ENCODE data around the gene EIF5A2. TPM values are rescaled to one million over a fixed set of nuclear protein-coding genes. Genes with fewer than 3 reads are reported as not detected.

EIF5A2 gene
- total and polyA plus RNA-seq, 10 of the 15 experiments (the other 5 are each of a cell fraction or from before 2014, with no cell fraction given): 0.76 to 3.0 (median 2.2) TPM

GRCh38 chr3:170956647-170957046 lies 48.2 kb upstream of the EIF5A2 start (continued):
- TF ChIP-seq NR2C2 (IDR thresholded peaks at IDR 0.05; ENCODE audit: borderline replicate concordance, control insufficient read depth, insufficient read length, low read depth): no peak
- TF ChIP-seq TCF12 (IDR thresholded peaks at IDR 0.05; ENCODE audit: low read depth, low read length): no peak

- intact Hi-C loops (cut with micrococcal nuclease; ENCODE audit: unreplicated experiment) (no loop called here), in situ Hi-C loops (cut with MboI) (no loop called here)
- ChIA-PET CTCF (no interaction called here), SMC1A (ENCODE audit: uncharacterized antibody, unreplicated experiment) (no interaction called here), RAD21 (ENCODE audit: unreplicated experiment) (no interaction called here), POLR2A (no interaction called here)
- no peaks in the 10 kb centered on the region for H3K4me1 ChIP-seq (ENCODE audit: control insufficient read depth, insufficient read depth, low read length)
- no TSS peak for BruUV-seq (replicated peaks)
- 50% methylated on average over 10 of the region's 12 CpGs for WGBS (ENCODE audit: insufficient coverage, insufficient replicate concordance, low lambda C conversion rate, missing lambda C conversion rate)
- DNase-seq (ENCODE audit: low read depth, low spot score) (no peak), ATAC-seq (no peak), FAIRE-seq (no peak)
- H3K9ac ChIP-seq (ENCODE audit: control insufficient read depth, insufficient read depth, low read length): no peak overlapping the region
- no peaks in the 10 kb centered on the region for H3K27me3 ChIP-seq (replicated peaks in 1 of 2; ENCODE audit: control insufficient read depth in 2 of 2, insufficient read depth in 2 of 2, low read length in 1 of 2)
- no peaks in the 10 kb centered on the region for H3K79me2 ChIP-seq (ENCODE audit: control insufficient read depth, insufficient read depth, low read length)
- no peak overlapping the region for H3K27ac ChIP-seq (ENCODE audit: control insufficient read depth, insufficient read depth)
- no peaks in the 10 kb centered on the region for H4K20me1 ChIP-seq (ENCODE audit: control insufficient read depth, insufficient read depth)
- TF ChIP-seq REST (IDR thresholded peaks at IDR 0.05; ENCODE audit: low read depth, low read length) (no peak), MEF2A (IDR thresholded peaks at IDR 0.05; ENCODE audit: insufficient read depth, low read depth, low read length) (no peak), BMI1 (IDR thresholded peaks at IDR 0.05; ENCODE audit: borderline replicate concordance) (no peak), STAT1 (conservative IDR thresholded peaks at IDR 0.05) (no peak), EP300 (IDR thresholded peaks at IDR 0.05; ENCODE audit: borderline replicate concordance in 1 of 2, control insufficient read depth in 1 of 2, low read depth in 2 of 2, low read length in 2 of 2) (no peak), IRF5 (IDR thresholded peaks at IDR 0.05; ENCODE audit: borderline replicate concordance) (no peak), HDGF (IDR thresholded peaks at IDR 0.05) (no peak), PAX5 (IDR thresholded peaks at IDR 0.05; ENCODE audit: borderline replicate concordance, low read depth, low read length) (no peak), TARDBP (IDR thresholded peaks at IDR 0.05; ENCODE audit: borderline replicate concordance) (no peak), ZBED1 (IDR thresholded peaks at IDR 0.05; ENCODE audit: borderline replicate concordance) (no peak), SRF (IDR thresholded peaks at IDR 0.05; ENCODE audit: low read depth in 2 of 2, low read length in 2 of 2) (no peak)
- no peak overlapping the region for H3K4me2 ChIP-seq (ENCODE audit: control insufficient read depth, insufficient read depth)
- no peak overlapping the region for H3K4me3 ChIP-seq
- no peak overlapping the region for H2AFZ ChIP-seq (ENCODE audit: control insufficient read depth, low read depth, low read length)
- H3K9me3 ChIP-seq (replicated peaks; ENCODE audit: control insufficient read depth, insufficient read depth, low read length): no peaks in the 10 kb centered on the region
- no peaks in the 10 kb centered on the region for H3K36me3 ChIP-seq (ENCODE audit: control insufficient read depth in 2 of 2, insufficient read depth in 2 of 2, low read length in 1 of 2)
These were observed 45.3 kb upstream of the EIF5A2 start for GRCh38 chr3:170953736-170954135.
